ENCODE data around the gene PARD3. TPM values are rescaled to one million over a fixed set of nuclear protein-coding genes. Genes with fewer than 3 reads are reported as not detected.

The PARD3 gene
- total RNA-seq, 1 experiment from 2014 or later: 61.9 TPM

GRCh38 chr10:34345383-34345782, 469.7 kb downstream of the PARD3 start:
- no peak for DNase-seq (ENCODE audit: low spot score)
- in situ Hi-C loops (cut with HindIII; ENCODE audit: low sequenced_read_pairs): no loop called here

GRCh38 chr10:34343764-34344163, 471.3 kb downstream of the PARD3 start:
- in situ Hi-C loops (cut with HindIII; ENCODE audit: low sequenced_read_pairs): no loop called here
- no peak for DNase-seq (ENCODE audit: low spot score)

GRCh38 chr10:34341473-34341872, 473.6 kb downstream of the PARD3 start:
- DNase-seq (ENCODE audit: low spot score): no peak
- in situ Hi-C loops (cut with HindIII; ENCODE audit: low sequenced_read_pairs): no loop called here

- DNase-seq (ENCODE audit: low spot score): no peak
- in situ Hi-C loops (cut with HindIII; ENCODE audit: low sequenced_read_pairs): no loop called here
Observed at GRCh38 chr10:34340934-34341333, 474.2 kb downstream of the PARD3 start.

- DNase-seq (ENCODE audit: low spot score): no peak
- in situ Hi-C loops (cut with HindIII; ENCODE audit: low sequenced_read_pairs): no loop called here
Observed at GRCh38 chr10:34339816-34340553, 475.1 kb downstream of the PARD3 start.

GRCh38 chr10:34337917-34338316, 477.2 kb downstream of the PARD3 start:
- no peak for DNase-seq (ENCODE audit: low spot score)
- in situ Hi-C loops (cut with HindIII; ENCODE audit: low sequenced_read_pairs): no loop called here

GRCh38 chr10:34335960-34336690, 479.0 kb downstream of the PARD3 start:
- in situ Hi-C loops (cut with HindIII; ENCODE audit: low sequenced_read_pairs): no loop called here

GRCh38 chr10:34334908-34335307, 480.2 kb downstream of the PARD3 start:
- in situ Hi-C loops (cut with HindIII; ENCODE audit: low sequenced_read_pairs): no loop called here
- no peak for DNase-seq (ENCODE audit: low spot score)

More at GRCh38 chr10:34335960-34336690, 479.0 kb downstream of the PARD3 start:
- no peak for DNase-seq (ENCODE audit: low spot score)

- in situ Hi-C loops (cut with HindIII; ENCODE audit: low sequenced_read_pairs): no loop called here
Observed at GRCh38 chr10:34333513-34333912, 481.6 kb downstream of the PARD3 start.

GRCh38 chr10:34327184-34327583, 487.9 kb downstream of the PARD3 start:
- in situ Hi-C loops (cut with HindIII; ENCODE audit: low sequenced_read_pairs): no loop called here
- DNase-seq (ENCODE audit: low spot score): no peak

More at GRCh38 chr10:34333513-34333912, 481.6 kb downstream of the PARD3 start:
- DNase-seq (ENCODE audit: low spot score): no peak

- no peak for DNase-seq (ENCODE audit: low spot score)
- in situ Hi-C loops (cut with HindIII; ENCODE audit: low sequenced_read_pairs): no loop called here
Observed at GRCh38 chr10:34323192-34323591, 491.9 kb downstream of the PARD3 start.

- in situ Hi-C loops (cut with HindIII; ENCODE audit: low sequenced_read_pairs): no loop called here
Observed at GRCh38 chr10:34320265-34320664, 494.8 kb downstream of the PARD3 start.

GRCh38 chr10:34319197-34319846, 495.8 kb downstream of the PARD3 start:
- in situ Hi-C loops (cut with HindIII; ENCODE audit: low sequenced_read_pairs): no loop called here
- no peak for DNase-seq (ENCODE audit: low spot score)

More at GRCh38 chr10:34320265-34320664, 494.8 kb downstream of the PARD3 start:
- DNase-seq (ENCODE audit: low spot score): no peak

- DNase-seq (ENCODE audit: low spot score): no peak
- in situ Hi-C loops (cut with HindIII; ENCODE audit: low sequenced_read_pairs): no loop called here
Observed at GRCh38 chr10:34316154-34316553, 498.9 kb downstream of the PARD3 start.

- no peak for DNase-seq (ENCODE audit: low spot score)
- in situ Hi-C loops (cut with HindIII; ENCODE audit: low sequenced_read_pairs): no loop called here
Observed at GRCh38 chr10:34314457-34314856, 500.6 kb downstream of the PARD3 start.

- DNase-seq (ENCODE audit: low spot score): no peak
- in situ Hi-C loops (cut with HindIII; ENCODE audit: low sequenced_read_pairs): no loop called here
Observed at GRCh38 chr10:34313888-34314287, 501.2 kb downstream of the PARD3 start.

- DNase-seq (ENCODE audit: low spot score): no peak
- in situ Hi-C loops (cut with HindIII; ENCODE audit: low sequenced_read_pairs): no loop called here
Observed at GRCh38 chr10:34313353-34313752, 501.7 kb downstream of the PARD3 start.

- DNase-seq (ENCODE audit: low spot score): no peak
- in situ Hi-C loops (cut with HindIII; ENCODE audit: low sequenced_read_pairs): no loop called here
Observed at GRCh38 chr10:34311679-34312078, 503.4 kb downstream of the PARD3 start.

- no peak for DNase-seq (ENCODE audit: low spot score)
- in situ Hi-C loops (cut with HindIII; ENCODE audit: low sequenced_read_pairs): no loop called here
Observed at GRCh38 chr10:34310234-34310633, 504.9 kb downstream of the PARD3 start.

- in situ Hi-C loops (cut with HindIII; ENCODE audit: low sequenced_read_pairs): no loop called here
- no peak for DNase-seq (ENCODE audit: low spot score)
Observed at GRCh38 chr10:34305189-34305588, 509.9 kb downstream of the PARD3 start.

Measured in G401 (cell line).